Erythroblast (primary cell): ENCODE results near the gene SPTBN1.

Experiments
- GATA1 ChIP-seq: IDR thresholded peaks from 2 replicates; pipeline ENCODE4 v1.6.1; 2011; ENCODE audit warnings: low read depth, mild to moderate bottlenecking, control low read depth, low read length, moderate library complexity
- POLR2A ChIP-seq: IDR thresholded peaks from 2 replicates; pipeline ENCODE4 v1.6.1; 2011; ENCODE audit warnings: mild to moderate bottlenecking, low read length

DNA sequence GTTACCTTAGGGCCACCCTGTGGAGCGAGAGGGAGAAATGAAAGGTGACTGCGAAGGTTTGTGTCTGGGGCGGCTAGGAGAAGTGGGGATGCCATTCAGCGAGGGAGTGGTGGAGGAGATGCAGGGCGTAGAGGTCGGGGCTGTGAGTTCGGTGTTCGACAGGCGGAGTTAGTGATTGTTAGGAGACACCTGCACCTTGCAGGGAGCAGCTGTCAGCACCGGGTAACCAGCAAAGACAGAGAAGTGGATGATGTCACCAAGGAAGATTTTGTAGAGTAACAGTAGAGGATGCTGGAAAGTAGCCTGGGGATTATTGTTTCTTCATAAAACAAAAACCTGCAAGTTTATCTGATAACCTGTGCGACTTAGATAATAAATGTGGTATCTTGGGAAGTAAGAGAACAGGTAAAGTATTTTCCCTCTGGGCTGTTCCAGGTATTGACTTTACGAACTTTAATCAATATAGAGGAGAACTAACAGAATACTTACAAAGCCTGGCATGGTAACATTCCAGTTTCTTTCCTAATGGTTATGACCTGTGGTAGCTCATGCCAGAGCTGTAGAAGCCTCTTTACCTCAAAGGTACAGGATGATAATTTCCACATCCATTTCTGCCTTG, 63.8 kb downstream of the SPTBN1 start:
- TF ChIP-seq POLR2A: no peak
- TF ChIP-seq GATA1: no peak
